Stimulated activated CD8-positive, alpha-beta memory T cell treated with anti-CD3 and anti-CD28 coated beads, Interleukin-12 subunit alpha, Interleukin-12 subunit beta, amount 100 ng/mL, for 24 hours (primary cell): Measurements from ENCODE around the gene GIT1.

Source experiments
- DNase-seq: peaks from one replicate; pipeline ENCODE4 v3.0.0-alpha.2; 2020; ENCODE audit errors: extremely low read depth

GIT1 gene

DNA sequence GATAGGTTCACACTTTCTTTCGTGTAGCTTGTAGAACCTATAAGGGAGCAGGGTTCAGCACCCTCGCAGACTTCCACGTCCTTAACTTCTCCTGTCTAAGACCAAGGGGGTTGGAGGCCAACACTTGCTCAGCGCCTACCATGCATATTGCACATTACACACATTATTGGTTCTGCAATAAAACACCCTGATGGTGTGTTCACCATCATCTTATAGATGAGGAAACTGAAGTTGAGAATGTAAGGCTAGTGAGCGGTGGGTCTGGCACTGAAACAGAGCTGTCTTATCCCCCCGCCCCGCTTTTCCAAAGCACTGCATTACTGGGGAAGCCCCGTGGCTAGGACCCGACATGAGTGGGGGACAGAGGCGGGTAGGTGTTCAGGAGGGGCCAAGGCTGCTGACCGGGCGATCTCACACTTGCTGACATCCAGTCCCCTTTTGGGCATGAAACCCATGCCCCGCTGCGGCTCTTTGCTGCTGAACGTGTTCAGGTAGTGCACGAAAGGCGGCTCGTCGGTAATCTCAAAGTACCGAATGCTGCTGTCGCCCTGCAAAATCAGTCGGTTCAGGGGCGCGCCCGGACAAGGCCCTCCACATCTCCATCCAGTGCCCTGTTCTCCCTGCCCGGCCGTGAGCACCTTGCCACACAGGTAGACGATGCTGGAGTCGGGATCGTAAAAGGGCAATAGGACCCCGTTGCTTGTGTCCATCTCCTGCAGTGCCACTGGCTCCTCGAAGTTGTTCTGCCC lies 27.0 kb upstream of the GIT1 start:
- DNase-seq: no peak

GRCh38 chr17:29615492-29616299 lies 26.2 kb upstream of the GIT1 start:
- no peak for DNase-seq

GRCh38 chr17:29615048-29615385 lies 25.6 kb upstream of the GIT1 start:
- no peak for DNase-seq

- DNase-seq: no peak
Measured at GRCh38 chr17:29614349-29615047, 25.1 kb upstream of the GIT1 start.

DNA sequence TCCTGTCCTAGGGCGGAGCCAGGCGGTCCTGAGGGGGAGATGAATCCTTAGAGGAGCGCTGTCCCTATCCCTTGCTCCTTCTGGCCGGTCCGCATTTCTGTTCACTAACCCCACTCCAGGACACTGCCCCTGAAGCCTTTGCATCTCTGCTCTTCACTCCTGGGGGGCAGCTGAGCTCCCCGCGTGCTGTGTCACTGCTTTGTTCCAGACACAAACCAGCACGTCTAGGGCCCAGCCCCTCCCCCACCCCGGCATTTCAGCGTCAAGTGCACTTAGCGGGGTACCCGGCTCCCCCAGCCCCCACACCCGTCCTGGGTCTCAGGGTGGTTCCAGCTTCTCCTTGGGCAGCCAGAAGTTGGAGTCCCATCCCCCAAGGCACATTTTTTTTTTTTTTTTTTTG lies 24.4 kb upstream of the GIT1 start:
- no peak for DNase-seq

- peak; percentile 82 for DNase-seq
Measured at GRCh38 chr17:29613352-29613837, 23.9 kb upstream of the GIT1 start.

GRCh38 chr17:29612404-29613280 lies 23.2 kb upstream of the GIT1 start:
- no peak for DNase-seq

- no peak for DNase-seq
Measured at GRCh38 chr17:29612094-29612403, 22.6 kb upstream of the GIT1 start.

GRCh38 chr17:29611351-29612093 lies 22.1 kb upstream of the GIT1 start:
- no peak for DNase-seq

- DNase-seq: no peak
Measured at GRCh38 chr17:29610395-29610794, 20.9 kb upstream of the GIT1 start.

DNA sequence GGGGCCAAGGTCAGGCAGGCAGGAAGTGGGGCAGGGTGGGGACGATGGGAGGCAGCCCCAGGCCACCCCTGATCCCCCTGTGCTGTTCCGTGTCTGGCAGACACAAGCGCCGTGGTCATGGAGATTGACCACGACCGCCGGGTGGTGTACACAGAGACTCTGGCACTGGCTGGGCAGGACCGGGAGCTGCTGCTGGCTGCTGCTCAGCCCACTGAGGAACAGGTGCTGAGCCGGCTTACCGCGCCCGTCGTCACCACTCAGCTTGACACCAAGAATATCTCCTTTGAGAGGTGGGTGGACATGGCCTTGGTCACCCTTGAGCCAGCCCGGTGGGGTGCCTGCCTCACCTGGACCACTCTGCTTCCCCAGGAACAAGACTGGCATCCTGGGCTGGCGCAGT lies 19.5 kb upstream of the GIT1 start:
- no peak for DNase-seq

GRCh38 chr17:29607557-29608195 lies 18.2 kb upstream of the GIT1 start:
- no peak for DNase-seq

DNA sequence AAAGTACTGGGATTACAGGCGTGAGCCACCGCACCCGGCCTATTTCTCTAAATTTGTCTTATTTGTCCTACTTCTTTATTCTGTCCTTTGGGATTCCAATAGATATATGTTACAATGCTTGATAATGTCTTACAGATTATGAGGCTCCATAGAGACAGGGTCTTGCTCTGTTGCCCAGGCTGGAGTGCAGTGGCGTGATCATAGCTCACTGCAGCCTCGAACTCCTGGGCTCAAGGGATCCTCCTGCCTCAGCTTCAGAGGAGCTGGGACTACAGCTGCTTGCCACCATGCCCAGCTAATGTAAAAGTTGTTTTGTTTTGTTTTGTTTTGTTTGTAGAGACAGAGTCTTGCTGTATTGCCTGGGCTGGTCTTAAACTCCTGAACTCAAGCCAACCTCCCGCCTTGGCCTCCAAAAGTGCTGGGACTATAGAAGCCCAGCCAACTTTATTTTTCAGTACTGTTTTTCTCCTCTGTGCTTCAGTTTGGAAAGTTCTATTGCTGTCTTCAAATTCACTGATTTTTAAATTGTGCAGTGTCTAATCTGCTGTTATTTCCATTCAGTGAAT lies 13.7 kb upstream of the GIT1 start:
- no peak for DNase-seq

- DNase-seq: no peak
Measured at GRCh38 chr17:29597361-29598172, 8.1 kb upstream of the GIT1 start.

GRCh38 chr17:29596811-29597210 lies 7.4 kb upstream of the GIT1 start:
- no peak for DNase-seq

GRCh38 chr17:29595943-29596774 lies 6.7 kb upstream of the GIT1 start:
- no peak for DNase-seq

DNA sequence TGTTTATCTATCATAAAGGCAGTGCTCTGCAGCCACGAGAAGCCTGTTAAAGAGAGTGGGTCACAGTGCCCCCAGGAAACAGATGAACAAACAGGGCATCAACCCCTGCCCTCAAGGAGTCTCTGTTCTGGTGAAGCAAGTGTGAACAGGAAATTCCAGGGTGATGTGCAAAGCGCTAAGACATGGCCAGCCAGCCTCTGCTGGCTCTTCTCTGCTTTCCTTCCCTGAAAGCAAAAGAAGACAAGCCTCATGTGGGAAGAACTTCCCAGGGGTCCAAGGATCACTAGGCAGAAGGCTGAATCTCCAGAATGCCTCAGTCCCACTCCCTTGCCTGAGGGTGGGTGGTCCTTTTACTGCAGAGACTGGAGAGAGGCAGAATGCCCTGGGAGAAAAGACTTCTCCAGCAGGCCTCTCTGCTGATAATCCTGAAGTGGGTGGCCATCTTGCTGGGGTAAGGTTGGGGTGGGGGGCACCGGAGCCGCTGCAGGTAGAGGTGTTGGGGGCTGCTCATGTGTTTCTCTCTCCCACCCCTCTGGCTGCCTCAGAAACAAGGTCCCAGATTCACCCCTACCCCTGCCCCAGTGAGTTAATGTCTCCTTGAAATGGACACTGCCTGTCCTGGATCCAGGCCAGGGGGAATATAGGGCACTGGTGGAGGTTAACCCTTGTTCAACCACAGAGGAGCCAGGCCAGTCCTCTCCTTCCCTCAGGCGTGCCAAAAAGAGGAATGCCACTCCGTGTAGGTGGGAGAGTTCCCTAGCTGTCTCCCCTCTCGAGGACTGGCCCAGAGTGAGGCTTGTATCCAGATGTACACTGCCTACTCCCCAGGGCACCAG lies 5.9 kb upstream of the GIT1 start:
- DNase-seq: no peak
